ENCODE results near the gene RUFY3. TPM values are rescaled to one million over a fixed set of nuclear protein-coding genes. Genes with fewer than 3 reads are reported as not detected.
A peak's percentile ranks its signal among the peaks of the same experiment; 100 is the strongest.

The RUFY3 gene
- total and polyA plus RNA-seq, 4 donors = 17.2 to 122 (median 43.2) TPM

DNA sequence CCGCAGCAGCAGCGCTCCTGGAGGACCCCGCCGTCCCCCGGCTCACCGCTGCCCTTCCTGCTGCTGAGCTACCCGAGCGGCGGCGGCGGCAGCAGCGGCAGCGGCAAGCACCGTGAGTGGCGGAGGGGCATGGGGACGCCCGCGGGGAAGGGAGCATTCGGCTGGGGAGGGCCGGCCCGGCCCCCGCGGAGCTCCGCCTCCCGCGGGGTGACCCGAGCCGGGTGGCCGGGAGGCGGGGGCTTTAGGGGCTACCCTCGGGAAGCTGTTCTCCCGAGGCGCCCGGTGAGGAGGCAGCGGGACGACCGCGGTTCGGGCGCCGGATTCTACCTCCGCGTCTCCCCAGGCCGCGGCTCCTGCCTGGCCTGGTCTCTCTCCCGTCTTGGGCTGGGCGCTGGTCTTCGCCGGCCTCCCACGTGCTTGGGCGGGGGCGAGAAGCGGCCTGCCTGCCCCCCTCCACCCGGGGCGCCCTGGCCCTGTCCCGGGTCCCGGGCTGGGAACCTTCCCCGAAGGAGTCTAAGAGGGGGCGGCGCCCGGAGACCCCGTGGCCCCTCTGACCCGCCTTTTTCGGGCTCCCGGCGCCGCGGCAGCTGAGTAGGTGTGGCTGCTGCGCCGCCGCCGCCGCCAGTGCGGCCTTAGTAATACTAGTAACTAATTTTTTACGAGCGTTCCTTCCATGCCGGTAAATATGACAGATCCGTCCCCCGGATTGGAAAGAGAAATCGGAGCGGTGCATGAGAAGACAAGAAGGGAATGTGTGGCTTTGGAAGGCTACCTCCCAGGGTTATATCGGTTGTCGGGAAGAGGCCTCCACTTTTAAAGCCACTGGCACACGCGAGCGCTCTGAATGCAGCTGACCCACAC is 16.4 kb upstream of the RUFY3 start:
- TF ChIP-seq, protein P1, sequence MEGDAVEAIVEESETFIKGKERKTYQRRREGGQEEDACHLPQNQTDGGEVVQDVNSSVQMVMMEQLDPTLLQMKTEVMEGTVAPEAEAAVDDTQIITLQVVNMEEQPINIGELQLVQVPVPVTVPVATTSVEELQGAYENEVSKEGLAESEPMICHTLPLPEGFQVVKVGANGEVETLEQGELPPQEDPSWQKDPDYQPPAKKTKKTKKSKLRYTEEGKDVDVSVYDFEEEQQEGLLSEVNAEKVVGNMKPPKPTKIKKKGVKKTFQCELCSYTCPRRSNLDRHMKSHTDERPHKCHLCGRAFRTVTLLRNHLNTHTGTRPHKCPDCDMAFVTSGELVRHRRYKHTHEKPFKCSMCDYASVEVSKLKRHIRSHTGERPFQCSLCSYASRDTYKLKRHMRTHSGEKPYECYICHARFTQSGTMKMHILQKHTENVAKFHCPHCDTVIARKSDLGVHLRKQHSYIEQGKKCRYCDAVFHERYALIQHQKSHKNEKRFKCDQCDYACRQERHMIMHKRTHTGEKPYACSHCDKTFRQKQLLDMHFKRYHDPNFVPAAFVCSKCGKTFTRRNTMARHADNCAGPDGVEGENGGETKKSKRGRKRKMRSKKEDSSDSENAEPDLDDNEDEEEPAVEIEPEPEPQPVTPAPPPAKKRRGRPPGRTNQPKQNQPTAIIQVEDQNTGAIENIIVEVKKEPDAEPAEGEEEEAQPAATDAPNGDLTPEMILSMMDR (IDR thresholded peaks at IDR 0.05; ENCODE audit: control extremely low read depth, extremely low read depth) = no peak
- peaks cover 0 to 21% (median 5%) of the 10 kb centered on the region in 5 donors for H3K4me1 ChIP-seq (ENCODE audit: control insufficient read depth in 5 of 5, insufficient read depth in 5 of 5, low read length in 5 of 5)
- 0 to 1% methylated on average over 70 to 86 of the region's 86 CpGs for WGBS, 2 donors
- H3K4me3 ChIP-seq = peak overlapping the region; percentile 80
- peak; percentile 76 to 77 (median 77) for DNase-seq
- peak overlapping the region; percentile 26 to 91 for H3K9ac ChIP-seq (ENCODE audit: insufficient read depth in 1 of 2, low read length in 2 of 2)
- H3K27ac ChIP-seq (ENCODE audit: low read depth in 1 of 2, low read length in 1 of 2) = peak overlapping the region; percentile 98
- H3K9me3 ChIP-seq (ENCODE audit: control insufficient read depth in 4 of 4, insufficient read depth in 3 of 4, low read length in 3 of 4) = no peaks in the 10 kb centered on the region
- ATAC-seq (ENCODE audit: insufficient read depth, low FRiP score) = peak; percentile 64
- no peaks in the 10 kb centered on the region for H3K36me3 ChIP-seq (ENCODE audit: control insufficient read depth in 4 of 4, insufficient read depth in 4 of 4, low read length in 4 of 4)
- H3K27me3 ChIP-seq (ENCODE audit: control insufficient read depth in 3 of 3, insufficient read depth in 3 of 3, low read length in 2 of 3) = no peaks in the 10 kb centered on the region

DNA sequence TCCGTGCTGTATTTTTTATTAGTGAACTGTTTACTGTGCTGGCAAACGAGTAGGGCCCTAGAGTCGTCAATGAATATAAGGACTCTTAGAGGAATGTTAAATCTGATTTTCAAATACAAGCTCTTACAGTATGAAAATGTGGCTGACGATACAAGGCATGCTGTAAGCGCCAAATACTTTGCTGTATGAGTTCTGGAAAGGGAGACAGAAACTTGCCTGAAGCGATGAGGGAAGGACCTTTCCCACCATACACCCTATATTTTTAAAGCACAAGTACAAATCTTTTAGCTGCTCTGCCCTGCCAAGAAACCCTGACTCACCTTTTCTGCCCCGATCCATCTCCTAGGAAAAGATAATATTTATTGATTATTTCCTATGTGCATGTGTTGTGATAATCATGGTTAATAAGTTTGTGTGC is 15.7 kb upstream of the RUFY3 start:
- no peaks in the 10 kb centered on the region for H3K36me3 ChIP-seq (ENCODE audit: control insufficient read depth in 4 of 4, insufficient read depth in 4 of 4, low read length in 4 of 4)
- peak overlapping the region; percentile 80 for H3K4me3 ChIP-seq
- 14 to 17% methylated on average over 7 of the region's 7 CpGs for WGBS, 2 donors
- ATAC-seq (ENCODE audit: insufficient read depth, low FRiP score) (no peak), DNase-seq (no peak)
- no peaks in the 10 kb centered on the region for H3K27me3 ChIP-seq (ENCODE audit: control insufficient read depth in 3 of 3, insufficient read depth in 3 of 3, low read length in 2 of 3)
- peak overlapping the region; percentile 98 for H3K27ac ChIP-seq (ENCODE audit: low read depth in 1 of 2, low read length in 1 of 2)
- H3K9ac ChIP-seq (ENCODE audit: insufficient read depth in 1 of 2, low read length in 2 of 2) = peak overlapping the region; percentile 26 to 91
- no peaks in the 10 kb centered on the region for H3K9me3 ChIP-seq (ENCODE audit: control insufficient read depth in 4 of 4, insufficient read depth in 3 of 4, low read length in 3 of 4)
- H3K4me1 ChIP-seq (ENCODE audit: control insufficient read depth in 5 of 5, insufficient read depth in 5 of 5, low read length in 5 of 5) = peaks cover 0 to 21% (median 5%) of the 10 kb centered on the region in 5 donors
- TF ChIP-seq, protein P1 (IDR thresholded peaks at IDR 0.05; ENCODE audit: control extremely low read depth, extremely low read depth) = no peak

- no peaks in the 10 kb centered on the region for H3K27me3 ChIP-seq (ENCODE audit: control insufficient read depth in 3 of 3, insufficient read depth in 3 of 3, low read length in 2 of 3)
- peak overlapping the region; percentile 74 to 98 for H3K27ac ChIP-seq (ENCODE audit: low read depth in 1 of 2, low read length in 1 of 2)
- peak in 2 of 3 donors; percentile 17 to 39 for DNase-seq
- WGBS, 2 donors = 82 to 85% methylated on average over 1 of the region's 1 CpG
- no peaks in the 10 kb centered on the region for H3K9me3 ChIP-seq (ENCODE audit: control insufficient read depth in 4 of 4, insufficient read depth in 3 of 4, low read length in 3 of 4)
- H3K36me3 ChIP-seq (ENCODE audit: control insufficient read depth in 4 of 4, insufficient read depth in 4 of 4, low read length in 4 of 4) = no peaks in the 10 kb centered on the region
- no peak for ATAC-seq (ENCODE audit: insufficient read depth, low FRiP score)
- TF ChIP-seq, protein P1 (IDR thresholded peaks at IDR 0.05; ENCODE audit: control extremely low read depth, extremely low read depth) = no peak
- peaks cover 0 to 21% (median 5%) of the 10 kb centered on the region in 5 donors for H3K4me1 ChIP-seq (ENCODE audit: control insufficient read depth in 5 of 5, insufficient read depth in 5 of 5, low read length in 5 of 5)
- H3K9ac ChIP-seq (ENCODE audit: insufficient read depth in 1 of 2, low read length in 2 of 2) = peak overlapping the region in 1 of 2 donors; percentile 91
- no peak overlapping the region for H3K4me3 ChIP-seq
Measured at GRCh38 chr4:70706516-70706915, 15.2 kb upstream of the RUFY3 start.

Data from lung (tissue), 12 donors.